OCI-LY1 (cell line): ENCODE data around the gene CEL.

Experiments
- EZH2 ChIP-seq: fragments of 200-600 bp; sonication (generic), shearing (Covaris generic); IDR thresholded peaks from 2 replicates; pipeline ENCODE4 v1.8.0; 2017; ENCODE audit warnings: borderline replicate concordance, mixed run types, mild to moderate bottlenecking, antibody characterized with exemption, low read length, moderate library complexity, mixed read lengths
- TF ChIP-seq, protein P1 (sequence below): fragments of 200-600 bp; sonication (generic), shearing (Covaris generic); IDR thresholded peaks from 2 replicates; pipeline ENCODE4 v1.5.1; 2017; ENCODE audit warnings: mild to moderate bottlenecking, antibody characterized with exemption, low read length, moderate library complexity, mixed read lengths

GRCh38 chr9:133116346-133117231, 54.8 kb downstream of the CEL start:
- TF ChIP-seq, protein P1, sequence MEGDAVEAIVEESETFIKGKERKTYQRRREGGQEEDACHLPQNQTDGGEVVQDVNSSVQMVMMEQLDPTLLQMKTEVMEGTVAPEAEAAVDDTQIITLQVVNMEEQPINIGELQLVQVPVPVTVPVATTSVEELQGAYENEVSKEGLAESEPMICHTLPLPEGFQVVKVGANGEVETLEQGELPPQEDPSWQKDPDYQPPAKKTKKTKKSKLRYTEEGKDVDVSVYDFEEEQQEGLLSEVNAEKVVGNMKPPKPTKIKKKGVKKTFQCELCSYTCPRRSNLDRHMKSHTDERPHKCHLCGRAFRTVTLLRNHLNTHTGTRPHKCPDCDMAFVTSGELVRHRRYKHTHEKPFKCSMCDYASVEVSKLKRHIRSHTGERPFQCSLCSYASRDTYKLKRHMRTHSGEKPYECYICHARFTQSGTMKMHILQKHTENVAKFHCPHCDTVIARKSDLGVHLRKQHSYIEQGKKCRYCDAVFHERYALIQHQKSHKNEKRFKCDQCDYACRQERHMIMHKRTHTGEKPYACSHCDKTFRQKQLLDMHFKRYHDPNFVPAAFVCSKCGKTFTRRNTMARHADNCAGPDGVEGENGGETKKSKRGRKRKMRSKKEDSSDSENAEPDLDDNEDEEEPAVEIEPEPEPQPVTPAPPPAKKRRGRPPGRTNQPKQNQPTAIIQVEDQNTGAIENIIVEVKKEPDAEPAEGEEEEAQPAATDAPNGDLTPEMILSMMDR, result no peak
- TF ChIP-seq EZH2, result no peak
